GM13977 (cell line): ENCODE measurements around the gene PLK3.

Source experiments
- DNase-seq: peaks from one replicate; pipeline ENCODE4 v3.0.0; 2012; ENCODE audit warnings: low spot score
- in situ Hi-C: fragments of 300-500 bp; cut with MboI; formaldehyde crosslinking; loops from one replicate; pipeline ENCODE4 v1.12.0; 2022; ENCODE audit warnings: low sequenced_read_pairs, low pct_unique_long_range_greater_than_20kb, mixed read lengths, inconsistent platforms; ENCODE audit not compliant: unreplicated experiment
- TF ChIP-seq, protein P1 (sequence below): IDR thresholded peaks from 2 replicates; pipeline ENCODE4 v1.5.1; 2012; ENCODE audit warnings: mild to moderate bottlenecking, control low read depth; ENCODE audit not compliant: insufficient read depth; ENCODE audit errors: extremely low read depth, missing control alignments

Gene PLK3

DNA sequence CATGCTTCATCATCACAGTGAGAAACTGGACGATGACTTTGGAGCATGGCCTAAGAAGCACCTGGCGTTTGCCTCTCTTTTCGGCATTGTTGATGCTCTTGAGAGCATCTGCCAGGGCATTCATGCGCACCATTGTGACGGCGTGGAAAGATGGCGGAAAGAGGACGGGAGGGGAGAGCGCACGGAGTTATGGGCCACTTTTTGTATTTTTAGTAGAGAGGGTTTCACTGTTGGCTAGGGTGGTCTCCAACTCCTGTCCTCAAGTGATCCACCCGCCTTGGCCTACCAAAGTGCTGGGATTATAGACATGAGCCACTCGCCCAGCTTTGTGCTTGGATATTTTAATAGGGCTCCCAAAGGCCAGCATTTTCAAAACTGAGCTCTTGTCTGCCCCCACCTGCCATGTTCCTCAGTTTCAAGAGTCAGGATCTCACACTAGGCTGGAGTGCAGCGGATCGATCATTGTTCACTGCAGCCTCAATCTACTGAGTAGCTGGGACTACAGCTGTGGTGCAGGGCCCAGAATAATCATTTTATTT, 19.5 kb upstream of the PLK3 start:
- TF ChIP-seq, protein P1, sequence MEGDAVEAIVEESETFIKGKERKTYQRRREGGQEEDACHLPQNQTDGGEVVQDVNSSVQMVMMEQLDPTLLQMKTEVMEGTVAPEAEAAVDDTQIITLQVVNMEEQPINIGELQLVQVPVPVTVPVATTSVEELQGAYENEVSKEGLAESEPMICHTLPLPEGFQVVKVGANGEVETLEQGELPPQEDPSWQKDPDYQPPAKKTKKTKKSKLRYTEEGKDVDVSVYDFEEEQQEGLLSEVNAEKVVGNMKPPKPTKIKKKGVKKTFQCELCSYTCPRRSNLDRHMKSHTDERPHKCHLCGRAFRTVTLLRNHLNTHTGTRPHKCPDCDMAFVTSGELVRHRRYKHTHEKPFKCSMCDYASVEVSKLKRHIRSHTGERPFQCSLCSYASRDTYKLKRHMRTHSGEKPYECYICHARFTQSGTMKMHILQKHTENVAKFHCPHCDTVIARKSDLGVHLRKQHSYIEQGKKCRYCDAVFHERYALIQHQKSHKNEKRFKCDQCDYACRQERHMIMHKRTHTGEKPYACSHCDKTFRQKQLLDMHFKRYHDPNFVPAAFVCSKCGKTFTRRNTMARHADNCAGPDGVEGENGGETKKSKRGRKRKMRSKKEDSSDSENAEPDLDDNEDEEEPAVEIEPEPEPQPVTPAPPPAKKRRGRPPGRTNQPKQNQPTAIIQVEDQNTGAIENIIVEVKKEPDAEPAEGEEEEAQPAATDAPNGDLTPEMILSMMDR, result no peak
- no peak for DNase-seq
- in situ Hi-C loops, result no loop called here

DNA sequence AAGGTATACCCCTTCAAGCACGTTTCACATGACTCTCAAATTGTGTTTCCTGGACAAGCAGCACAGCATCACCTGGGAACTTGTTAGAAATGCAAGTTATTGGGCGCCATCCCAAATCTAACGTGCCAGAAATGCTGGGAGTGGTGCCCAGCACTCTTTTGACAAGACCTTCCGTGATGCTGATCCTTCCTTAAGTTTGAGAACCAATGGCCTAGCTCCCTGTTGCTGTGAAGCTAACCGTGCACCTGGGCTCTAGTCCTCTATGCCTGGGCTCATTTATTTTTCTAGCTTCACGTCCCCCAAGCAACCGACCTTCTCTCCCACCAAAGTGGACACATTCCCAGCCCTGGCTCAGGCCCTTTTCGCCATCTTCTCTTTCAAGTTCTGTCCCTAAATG, 16.5 kb upstream of the PLK3 start:
- TF ChIP-seq, protein P1, result no peak
- in situ Hi-C loops, result no loop called here
- no peak for DNase-seq

DNA sequence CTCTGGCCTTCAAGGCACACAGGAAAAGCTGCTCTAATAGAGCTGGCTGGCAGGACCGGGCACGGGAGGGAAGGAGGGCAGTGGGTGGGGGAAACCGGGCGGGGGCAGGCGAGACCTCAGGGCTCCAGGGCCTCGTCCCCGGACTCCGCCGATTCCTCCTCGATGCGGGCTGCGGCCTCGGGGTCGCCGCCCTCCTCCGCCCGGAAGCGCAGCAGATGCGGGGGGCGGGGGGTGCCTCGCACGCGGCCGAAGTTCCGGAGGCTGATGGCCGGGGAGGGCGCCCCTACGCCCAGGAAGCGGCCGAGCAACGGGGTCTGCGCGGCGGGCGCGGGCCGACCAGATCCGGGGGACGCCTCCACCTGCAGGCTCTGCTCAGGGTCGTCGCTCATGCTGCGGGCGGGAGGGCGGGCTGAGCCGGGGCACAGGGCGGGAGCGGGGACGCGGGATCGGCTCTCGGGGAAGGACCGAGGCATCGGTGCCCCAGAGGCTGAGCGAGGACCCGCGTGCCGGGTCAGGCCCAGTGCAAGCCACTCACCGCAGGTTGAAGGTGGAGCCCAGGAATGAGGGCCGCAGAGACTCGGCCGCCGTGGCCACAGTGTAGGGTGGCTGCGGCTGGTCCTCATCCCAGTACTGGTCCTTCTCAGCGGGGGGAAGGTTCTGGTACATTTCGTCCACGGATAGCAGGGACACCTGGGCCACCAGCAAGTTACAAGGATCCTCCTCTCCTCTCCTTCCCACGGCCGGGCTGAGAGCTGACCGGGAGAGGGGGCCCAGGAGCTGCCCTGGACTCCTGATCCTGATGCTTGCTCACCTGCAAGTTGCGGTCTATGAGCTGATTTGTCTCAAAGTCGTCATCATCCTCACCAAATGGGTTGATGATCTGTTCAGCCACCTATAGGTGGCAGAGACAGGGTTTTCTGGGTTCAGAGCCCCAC, 15.8 kb upstream of the PLK3 start:
- in situ Hi-C loops, result no loop called here
- TF ChIP-seq, protein P1, result no peak

DNA sequence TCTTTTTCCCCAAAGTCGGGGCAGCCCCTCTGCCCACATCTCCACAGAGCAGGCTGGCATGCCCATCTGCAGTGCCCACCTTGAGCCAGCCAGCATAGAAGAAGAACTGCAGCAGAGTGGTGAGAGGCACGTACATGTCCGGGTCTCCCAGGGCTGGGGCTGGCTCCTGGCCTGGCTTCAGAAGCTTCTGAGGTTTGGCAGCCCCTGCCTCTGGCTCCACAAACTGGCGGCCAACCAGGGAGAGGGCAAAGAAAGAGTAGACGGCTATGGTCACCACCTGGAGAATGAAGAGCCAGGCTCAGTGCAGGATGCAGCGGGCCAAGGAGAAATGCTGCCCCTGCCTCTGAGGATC, 15.2 kb upstream of the PLK3 start:
- TF ChIP-seq, protein P1, result no peak
- in situ Hi-C loops, result no loop called here
- DNase-seq, result no peak

More for the DNA sequence above, 15.8 kb upstream of the PLK3 start:
- peak; percentile 65 for DNase-seq

DNA sequence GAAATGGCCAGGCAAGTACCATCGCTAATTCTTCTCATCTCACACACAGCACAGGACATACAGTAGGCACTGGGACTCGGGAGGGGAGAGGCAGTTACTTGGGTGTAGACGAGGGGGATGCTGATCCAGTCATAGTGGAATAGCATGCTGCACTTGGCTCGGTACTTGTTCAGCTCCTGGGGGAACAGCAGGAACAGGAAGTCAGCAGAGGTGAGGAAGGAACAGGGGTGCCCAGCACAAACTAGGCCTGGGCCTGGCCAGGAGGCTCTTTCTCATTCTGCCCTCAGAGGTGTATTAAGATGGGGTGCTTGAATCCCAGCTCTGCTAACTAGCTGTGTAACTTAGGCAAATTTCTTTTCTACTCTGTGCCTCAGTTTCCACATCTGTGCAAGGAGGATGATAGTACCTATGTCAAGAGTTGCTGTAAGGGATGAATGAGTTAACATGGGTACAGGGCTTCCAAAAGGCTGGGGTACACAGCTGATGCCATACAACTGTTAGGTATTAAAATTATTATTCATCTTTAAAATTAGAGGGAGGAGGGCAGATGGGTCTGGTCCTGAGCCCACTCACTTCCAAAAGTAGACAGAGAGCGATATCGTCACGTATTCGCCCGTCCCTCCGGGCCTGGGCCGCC, 14.6 kb upstream of the PLK3 start:
- in situ Hi-C loops, result no loop called here
- TF ChIP-seq, protein P1, result no peak
- DNase-seq, result peak; percentile 31

DNA sequence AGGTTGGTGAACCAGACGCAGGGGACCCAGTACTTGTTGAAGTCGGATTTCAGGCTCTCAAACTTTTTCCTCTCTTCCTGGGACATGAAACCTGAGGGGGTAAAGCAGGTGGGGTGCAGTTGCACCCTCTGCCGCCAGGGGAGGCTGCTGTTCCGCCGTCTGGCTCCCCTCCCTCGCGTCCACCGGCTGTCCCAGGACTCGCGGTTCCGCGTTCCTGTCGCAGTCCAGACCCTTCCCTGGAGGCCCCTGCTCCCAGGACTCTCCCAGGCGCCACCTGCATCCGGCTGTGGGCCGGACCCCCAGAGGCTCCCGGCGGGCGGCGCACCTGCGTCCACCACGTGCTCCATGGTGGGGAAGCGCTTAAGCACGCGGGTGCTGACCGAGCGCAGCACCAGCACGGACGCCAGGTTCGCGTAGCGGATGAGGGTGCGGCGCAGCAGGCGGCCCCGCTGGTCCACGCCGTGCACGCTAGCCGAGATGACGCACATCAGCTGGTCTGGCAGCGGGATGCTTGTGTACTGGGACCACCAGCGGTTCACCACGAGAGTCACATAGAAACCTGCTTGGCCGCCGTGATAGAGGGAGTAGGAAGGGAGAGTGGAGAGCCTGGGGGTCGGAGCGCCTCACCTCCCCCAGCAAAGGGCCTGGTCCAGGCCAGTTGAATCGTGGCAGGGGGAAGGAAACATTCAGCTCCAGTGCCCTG, 13.9 kb upstream of the PLK3 start:
- TF ChIP-seq, protein P1, result peak; percentile 92
- DNase-seq, result peak; percentile 81
- in situ Hi-C loops, result no loop called here
